ENCODE data around the gene HGS. TPM values are rescaled to one million over a fixed set of nuclear protein-coding genes. Genes with fewer than 3 reads are reported as not detected.

The HGS gene
- total and polyA plus RNA-seq, 2 donors (not counting 3 experiments of a cell fraction or from before 2014, with no cell fraction given) = 166 to 191 TPM

GRCh38 chr17:81644496-81644895, 39.3 kb upstream of the HGS start:
- H3K27me3 ChIP-seq (ENCODE audit: control insufficient read depth in 2 of 2, insufficient read depth in 2 of 2, low read length in 2 of 2) = peaks cover 18 to 22% of the 10 kb centered on the region in 2 experiments
- no peaks in the 10 kb centered on the region for H3K79me2 ChIP-seq (ENCODE audit: control insufficient read depth, insufficient read depth, low read length)
- TF ChIP-seq FOS (IDR thresholded peaks at IDR 0.05; ENCODE audit: borderline replicate concordance, insufficient read depth, low read length) (no peak), CTCF (IDR thresholded peaks at IDR 0.05; ENCODE audit: extremely low read depth in 1 of 2, insufficient read depth in 1 of 2, low read depth in 1 of 2, low read length in 2 of 2) (no peak), POLR2A (IDR thresholded peaks at IDR 0.05; ENCODE audit: low read depth, low read length) (no peak), POLR2AphosphoS5 (IDR thresholded peaks at IDR 0.05; ENCODE audit: insufficient read depth, low read depth, low read length) (no peak), MYC (IDR thresholded peaks at IDR 0.05; ENCODE audit: low read depth, low read length) (no peak), MAX (IDR thresholded peaks at IDR 0.05; ENCODE audit: insufficient read depth, insufficient read length) (no peak), EZH2 (IDR thresholded peaks at IDR 0.05; ENCODE audit: borderline replicate concordance, low read depth, low read length, severe bottlenecking) (no peak), GATA2 (IDR thresholded peaks at IDR 0.05; ENCODE audit: insufficient read depth, insufficient read length, low read depth, low read length) (no peak), JUN (IDR thresholded peaks at IDR 0.05; ENCODE audit: borderline replicate concordance, insufficient read depth, insufficient read length, low read depth) (no peak)
- POLR2A ChIA-PET = interaction anchor here (0.6 kb wide), 1 partner anchor 25 kb away, joined by 5 read pairs; no protein-coding TSS in a partner anchor
- intact Hi-C loops (cut with micrococcal nuclease) = no loop called here
- FAIRE-seq (no peak), DNase-seq (ENCODE audit: low read depth, low spot score) (no peak)
- no peaks in the 10 kb centered on the region for H3K9me1 ChIP-seq (replicated peaks; ENCODE audit: control insufficient read depth, extremely low read depth, insufficient read depth, low read length)
- no peaks in the 10 kb centered on the region for H3K36me3 ChIP-seq (ENCODE audit: control insufficient read depth in 2 of 2, extremely low read depth in 1 of 2, insufficient read depth in 2 of 2, low read length in 2 of 2)
- dilution Hi-C loops (cut with MboI; ENCODE audit: extremely low pct_ligation_motif_present, low sequenced_read_pairs) = no loop called here
- H3K4me1 ChIP-seq (ENCODE audit: control insufficient read depth, extremely low read depth, insufficient read depth, low read length) = no peaks in the 10 kb centered on the region
- H4K20me1 ChIP-seq (replicated peaks; ENCODE audit: control insufficient read depth, extremely low read depth, insufficient read depth, low read length) = no peaks in the 10 kb centered on the region
- CTCF ChIA-PET = interaction anchor here (1.5 kb wide), 1 partner anchor 10 kb away, joined by 6 read pairs; no protein-coding TSS in a partner anchor
- no peak overlapping the region for H3K27ac ChIP-seq (ENCODE audit: insufficient read depth, low read depth, low read length)
- H3K9me3 ChIP-seq (replicated peaks; ENCODE audit: control insufficient read depth, insufficient read depth, low read length) = no peaks in the 10 kb centered on the region
- H3K4me3 ChIP-seq (replicated peaks in 1 of 3; ENCODE audit: insufficient read depth in 1 of 3, low read depth in 1 of 3, low read length in 3 of 3) = no peak overlapping the region
- H3K4me2 ChIP-seq (ENCODE audit: insufficient read depth, low read length) = no peak overlapping the region
- no peak overlapping the region for H3K9ac ChIP-seq (replicated peaks; ENCODE audit: extremely low read depth, insufficient read depth, low read length)
- no TSS peak for BruUV-seq (replicated peaks)
- H2AFZ ChIP-seq (ENCODE audit: low read depth, low read length) = no peak overlapping the region

All from endothelial cell of umbilical vein (primary cell).